DND-41 (cell line): ENCODE measurements around the gene YIPF4.

Experiments
- CTCF ChIP-seq: IDR thresholded peaks from 2 replicates; pipeline ENCODE4 v1.5.1; 2012; ENCODE audit warnings: borderline replicate concordance, low read length, moderate library complexity, mild to moderate bottlenecking; ENCODE audit not compliant: poor library complexity, severe bottlenecking; ENCODE audit errors: extremely low read depth
- EZH2 ChIP-seq: IDR thresholded peaks from 3 replicates; pipeline ENCODE4 v1.6.1; 2012; ENCODE audit warnings: borderline replicate concordance, low read depth, mild to moderate bottlenecking, moderate library complexity, low read length, inconsistent platforms; ENCODE audit not compliant: severe bottlenecking

GRCh38 chr2:32249731-32250236, 27.9 kb upstream of the YIPF4 start:
- TF ChIP-seq CTCF (no peak), EZH2 (no peak)
